GM13976 (cell line): ENCODE measurements around the gene NBEA.

Source experiments
- DNase-seq: peaks from one replicate; pipeline ENCODE4 v3.0.0; 2012; ENCODE audit warnings: low spot score
- in situ Hi-C: fragments of 300-500 bp; cut with MboI; formaldehyde crosslinking; loops from one replicate; pipeline ENCODE4 v1.12.0; 2022; ENCODE audit warnings: low sequenced_read_pairs, mixed read lengths, inconsistent platforms; ENCODE audit not compliant: unreplicated experiment
- TF ChIP-seq, protein P1 (sequence below): IDR thresholded peaks from 2 replicates; pipeline ENCODE4 v1.5.1; 2012; ENCODE audit warnings: borderline replicate concordance, mild to moderate bottlenecking; ENCODE audit not compliant: insufficient read depth; ENCODE audit errors: extremely low read depth, missing control alignments, control extremely low read depth

The NBEA gene

DNA sequence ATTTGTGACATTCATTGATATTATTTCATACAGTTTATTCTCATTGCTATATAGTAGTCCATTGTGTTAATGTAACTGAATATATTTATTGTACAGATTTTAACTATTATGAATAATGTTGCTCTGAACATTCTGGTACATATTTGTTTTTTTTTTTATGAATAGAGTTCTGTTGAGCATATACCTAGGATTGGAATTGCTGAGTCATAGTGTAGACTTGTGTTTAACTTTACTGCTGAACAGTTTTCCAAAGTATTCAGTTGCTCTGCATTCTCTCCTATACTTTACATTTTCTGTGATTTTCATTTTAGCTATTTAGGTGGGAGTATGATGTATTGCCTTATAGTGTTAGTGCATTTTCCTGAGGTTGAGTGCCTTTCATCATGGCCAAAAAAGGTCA is 436.9 kb downstream of the NBEA start:
- TF ChIP-seq, protein P1, sequence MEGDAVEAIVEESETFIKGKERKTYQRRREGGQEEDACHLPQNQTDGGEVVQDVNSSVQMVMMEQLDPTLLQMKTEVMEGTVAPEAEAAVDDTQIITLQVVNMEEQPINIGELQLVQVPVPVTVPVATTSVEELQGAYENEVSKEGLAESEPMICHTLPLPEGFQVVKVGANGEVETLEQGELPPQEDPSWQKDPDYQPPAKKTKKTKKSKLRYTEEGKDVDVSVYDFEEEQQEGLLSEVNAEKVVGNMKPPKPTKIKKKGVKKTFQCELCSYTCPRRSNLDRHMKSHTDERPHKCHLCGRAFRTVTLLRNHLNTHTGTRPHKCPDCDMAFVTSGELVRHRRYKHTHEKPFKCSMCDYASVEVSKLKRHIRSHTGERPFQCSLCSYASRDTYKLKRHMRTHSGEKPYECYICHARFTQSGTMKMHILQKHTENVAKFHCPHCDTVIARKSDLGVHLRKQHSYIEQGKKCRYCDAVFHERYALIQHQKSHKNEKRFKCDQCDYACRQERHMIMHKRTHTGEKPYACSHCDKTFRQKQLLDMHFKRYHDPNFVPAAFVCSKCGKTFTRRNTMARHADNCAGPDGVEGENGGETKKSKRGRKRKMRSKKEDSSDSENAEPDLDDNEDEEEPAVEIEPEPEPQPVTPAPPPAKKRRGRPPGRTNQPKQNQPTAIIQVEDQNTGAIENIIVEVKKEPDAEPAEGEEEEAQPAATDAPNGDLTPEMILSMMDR = no peak
- in situ Hi-C loops = no loop called here
- DNase-seq = no peak

DNA sequence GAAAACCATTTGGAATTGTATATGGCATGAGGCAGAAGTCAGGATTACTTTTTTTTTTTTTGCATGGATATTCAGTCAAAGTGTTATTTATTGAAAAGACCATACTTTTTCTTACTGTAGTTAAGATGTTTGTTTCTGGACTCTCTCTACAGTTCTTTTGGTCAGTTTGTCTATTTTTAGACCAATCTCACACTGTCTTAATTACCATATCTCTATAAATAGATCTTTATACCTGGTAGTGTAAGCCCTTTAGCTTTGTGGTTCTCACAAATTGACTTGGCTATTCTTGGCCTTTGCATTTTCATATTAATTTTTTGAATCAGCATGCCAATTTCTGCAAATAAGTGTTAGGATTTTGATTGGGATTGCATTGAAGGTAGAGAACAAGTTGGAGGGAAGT is 437.6 kb downstream of the NBEA start:
- in situ Hi-C loops = no loop called here
- TF ChIP-seq, protein P1 = no peak

DNA sequence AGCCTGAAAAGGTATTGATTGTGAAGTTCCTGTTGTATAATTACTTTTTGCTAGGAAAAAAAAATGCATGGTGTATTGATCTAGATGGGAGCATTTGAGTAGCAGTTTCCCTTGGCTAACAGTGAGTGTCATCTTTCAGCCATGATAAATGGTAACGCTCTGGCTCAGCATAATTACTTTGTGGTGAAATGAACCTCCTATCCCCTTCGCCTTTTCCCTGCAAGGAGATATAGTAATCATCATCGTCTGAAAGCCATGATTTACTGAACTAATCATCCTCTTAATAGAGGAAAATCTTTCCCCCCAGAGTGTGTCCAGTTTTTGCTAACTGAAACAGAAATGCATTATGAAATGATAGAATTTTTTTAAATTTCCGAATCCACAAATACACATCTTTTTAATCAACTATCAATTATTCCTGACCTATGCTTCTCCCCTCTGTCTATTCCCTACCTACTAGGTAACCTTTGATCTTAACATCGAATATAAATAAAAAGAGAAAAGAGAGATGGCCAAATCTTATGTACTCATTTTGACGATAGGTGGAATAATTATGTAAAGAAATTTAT is 445.7 kb downstream of the NBEA start:
- in situ Hi-C loops = no loop called here
- DNase-seq = no peak
- TF ChIP-seq, protein P1 = no peak

More for the DNA sequence above, 437.6 kb downstream of the NBEA start:
- DNase-seq = no peak

DNA sequence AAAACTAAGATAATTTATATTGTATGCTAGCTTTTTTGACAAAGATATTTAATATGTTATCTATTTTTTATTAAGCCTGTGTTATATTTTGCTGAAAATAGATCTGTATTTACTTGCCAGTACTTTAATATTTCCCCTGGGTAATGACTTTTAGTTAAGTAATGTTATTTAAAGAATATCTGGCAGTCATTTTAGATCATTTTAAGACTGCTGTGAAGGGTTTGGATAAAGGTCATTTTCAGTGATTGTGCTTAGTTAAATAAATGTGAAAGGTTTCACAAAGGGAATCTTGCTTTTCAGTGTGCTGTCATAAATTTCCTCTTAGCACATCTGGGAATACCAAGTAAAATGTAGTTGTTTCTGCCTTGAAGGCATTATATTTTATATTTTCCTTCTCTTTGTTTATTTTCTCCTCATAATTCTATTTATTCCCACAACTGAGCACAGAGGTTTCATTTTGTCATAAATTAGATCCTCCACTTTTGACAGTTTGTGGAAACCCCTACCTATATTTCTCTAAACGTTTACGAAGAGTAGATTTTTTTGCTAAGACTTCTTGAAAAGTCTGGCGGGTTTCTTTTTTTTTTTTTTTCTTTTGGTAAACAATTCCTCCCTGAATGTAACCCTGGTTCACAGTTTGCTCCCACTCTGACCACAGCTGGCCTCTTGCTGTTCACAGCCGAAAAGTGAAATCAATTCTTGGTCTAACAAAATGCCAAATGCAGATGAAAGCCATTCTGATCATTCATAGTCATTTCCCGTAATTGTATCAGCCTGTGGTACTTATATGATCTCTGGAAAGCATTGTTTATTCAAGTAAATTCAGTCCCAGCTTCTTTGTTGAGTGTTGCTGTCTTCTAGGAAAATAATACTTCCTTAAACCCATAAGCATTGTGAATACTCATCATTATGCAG is 446.6 kb downstream of the NBEA start:
- TF ChIP-seq, protein P1 = no peak
- no peak for DNase-seq
- in situ Hi-C loops = no loop called here

DNA sequence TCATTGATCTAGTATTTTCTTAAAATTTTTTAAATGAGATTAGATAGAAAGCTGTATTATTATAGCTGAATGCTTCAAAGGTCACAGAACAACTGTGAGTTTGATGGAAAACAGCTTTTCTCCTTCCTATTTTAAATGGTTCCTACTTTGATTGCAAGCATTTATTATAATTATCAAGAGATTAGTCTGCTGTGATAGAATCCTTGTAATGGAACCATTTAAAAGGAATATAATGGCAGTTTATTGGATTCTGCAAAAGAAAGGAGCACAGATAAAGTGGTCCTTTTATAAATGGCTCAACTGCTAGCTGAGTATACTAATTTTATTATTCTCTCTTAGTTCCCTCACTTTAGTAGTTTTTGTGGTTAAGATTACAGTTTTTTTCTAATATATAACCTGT is 447.5 kb downstream of the NBEA start:
- DNase-seq = no peak
- TF ChIP-seq, protein P1 = no peak
- in situ Hi-C loops = no loop called here

DNA sequence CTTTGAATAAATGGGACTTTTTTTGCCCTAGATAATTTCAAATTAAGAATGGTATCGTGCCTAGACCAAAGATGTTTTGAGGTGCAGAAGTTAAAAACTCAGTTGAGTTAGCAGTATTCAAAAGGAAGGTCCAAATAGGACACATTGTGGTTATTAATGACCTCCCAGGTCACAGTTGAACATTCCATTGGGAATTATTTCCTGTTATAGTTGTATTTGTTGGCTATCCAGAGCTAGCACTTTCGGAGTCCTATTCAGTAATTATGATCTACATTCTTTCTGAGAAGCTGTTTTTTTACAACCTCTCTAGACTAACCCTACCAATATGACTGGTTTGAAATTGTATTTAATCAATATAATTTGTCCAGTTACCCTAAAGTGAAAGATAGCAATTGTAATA is 450.7 kb downstream of the NBEA start:
- in situ Hi-C loops = no loop called here

More for the DNA sequence above, 450.7 kb downstream of the NBEA start:
- no peak for DNase-seq
- TF ChIP-seq, protein P1 = no peak
